Type B pancreatic cell (in vitro differentiated cells): ENCODE measurements around the gene MAP3K14. TPM values are rescaled to one million over a fixed set of nuclear protein-coding genes. Genes with fewer than 3 reads are reported as not detected.

Experiments
- DNase-seq: peaks from one replicate; pipeline ENCODE4 v3.0.0; 2021; ENCODE audit warnings: mixed read lengths; ENCODE audit not compliant: unreplicated experiment; ENCODE audit errors: extremely low spot score
- H3K27ac Mint-ChIP-seq: 2 replicates; pipeline ENCODE4 v1.8.0; 2021; ENCODE audit warnings: mild to moderate bottlenecking, mixed read lengths
- H3K27me3 Mint-ChIP-seq: 2 replicates; pipeline ENCODE4 v1.8.0; 2021; ENCODE audit warnings: mixed read lengths
- H3K36me3 Mint-ChIP-seq: 2 replicates; pipeline ENCODE4 v1.8.0; 2021; ENCODE audit warnings: mixed read lengths
- H3K4me1 Mint-ChIP-seq: one replicate; pipeline ENCODE4 v1.8.0; 2021; ENCODE audit warnings: mixed read lengths; ENCODE audit not compliant: unreplicated experiment
- H3K4me3 Mint-ChIP-seq: 2 replicates; pipeline ENCODE4 v1.8.0; 2021; ENCODE audit warnings: mild to moderate bottlenecking, mixed read lengths
- H3K9me3 Mint-ChIP-seq: 2 replicates; pipeline ENCODE4 v1.8.0; 2021; ENCODE audit warnings: mixed read lengths
- CTCF ChIP-seq: fragments of 200-600 bp; sonication (generic); conservative IDR thresholded peaks from 2 replicates; pipeline ENCODE4 v1.5.0; 2021; ENCODE audit warnings: antibody characterized with exemption, mild to moderate bottlenecking
- total RNA-seq: library from RNA; stranded (reverse); gene quantifications from 2 replicates; pipeline ENCODE4 v1.2.1, GENCODE V29; 2021; ENCODE audit warnings: low replicate concordance

MAP3K14 gene
- total RNA-seq, 1 donor from 2014 or later = 10.4 TPM

GRCh38 chr17:45242029-45242414 is 74.8 kb downstream of the MAP3K14 start:
- no peak for DNase-seq

GRCh38 chr17:45241328-45242028 is 75.3 kb downstream of the MAP3K14 start:
- Mint-ChIP-seq H3K27ac (peak overlapping the region; percentile 75), H3K9me3 (no peaks in the 10 kb centered on the region), H3K4me3 (peak overlapping the region; percentile 86), H3K36me3 (no peaks in the 10 kb centered on the region), H3K27me3 (peaks cover 50% of the 10 kb centered on the region), H3K4me1 (peaks cover 2% of the 10 kb centered on the region)
- TF ChIP-seq CTCF = no peak
- no peak for DNase-seq

More at GRCh38 chr17:45242029-45242414, 74.8 kb downstream of the MAP3K14 start:
- Mint-ChIP-seq H3K27me3 (peaks cover 53% of the 10 kb centered on the region), H3K36me3 (no peaks in the 10 kb centered on the region), H3K27ac (peak overlapping the region; percentile 52), H3K4me1 (peaks cover 8% of the 10 kb centered on the region), H3K4me3 (peak overlapping the region; percentile 83), H3K9me3 (no peaks in the 10 kb centered on the region)
- no peak for TF ChIP-seq CTCF

GRCh38 chr17:45240905-45241327 is 75.9 kb downstream of the MAP3K14 start:
- no peaks in the 10 kb centered on the region for H3K9me3 Mint-ChIP-seq
- DNase-seq = no peak
- no peak for TF ChIP-seq CTCF
- H3K4me1 Mint-ChIP-seq = no peaks in the 10 kb centered on the region
- H3K36me3 Mint-ChIP-seq = no peaks in the 10 kb centered on the region
- peak overlapping the region; percentile 86 for H3K4me3 Mint-ChIP-seq
- peak overlapping the region; percentile 75 for H3K27ac Mint-ChIP-seq
- peaks cover 50% of the 10 kb centered on the region for H3K27me3 Mint-ChIP-seq

- Mint-ChIP-seq H3K27ac (no peak overlapping the region), H3K36me3 (no peaks in the 10 kb centered on the region), H3K4me1 (no peaks in the 10 kb centered on the region), H3K9me3 (no peaks in the 10 kb centered on the region), H3K4me3 (peak overlapping the region; percentile 4), H3K27me3 (peaks cover 69% of the 10 kb centered on the region)
- no peak for DNase-seq
- no peak for TF ChIP-seq CTCF
Observed at GRCh38 chr17:45238155-45238774, 78.6 kb downstream of the MAP3K14 start.

GRCh38 chr17:45237686-45238085 is 79.1 kb downstream of the MAP3K14 start:
- H3K4me3 Mint-ChIP-seq = peak overlapping the region; percentile 4
- peaks cover 68% of the 10 kb centered on the region for H3K27me3 Mint-ChIP-seq
- H3K4me1 Mint-ChIP-seq = no peaks in the 10 kb centered on the region
- H3K36me3 Mint-ChIP-seq = no peaks in the 10 kb centered on the region
- no peaks in the 10 kb centered on the region for H3K9me3 Mint-ChIP-seq
- H3K27ac Mint-ChIP-seq = no peak overlapping the region
- no peak for TF ChIP-seq CTCF
- no peak for DNase-seq
